H1 (cell line): ENCODE data around the gene TMEM187. TPM values are rescaled to one million over a fixed set of nuclear protein-coding genes. Genes with fewer than 3 reads are reported as not detected.

Source experiments
- CTCF ChIA-PET: fragments of 300-600 bp; sonication (Branson Sonifier 250); formaldehyde crosslinking; loops from one replicate; lab custom pipeline; 2021; ENCODE audit not compliant: partially characterized antibody; lab: Charles Lee
- POLR2A ChIA-PET: fragments of 300-600 bp; sonication (Branson Sonifier 250); formaldehyde crosslinking; loops from one replicate; lab custom pipeline; 2021; ENCODE audit warnings: inconsistent platforms; ENCODE audit not compliant: partially characterized antibody; lab: Charles Lee
- DNase-seq, 2 experiments: peaks; one replicate each; pipeline versions ENCODE4 v3.0.0 to v3.0.0-alpha.2; 2010 to 2022; ENCODE audit warnings: low spot score in 2 of 2, low read depth in 1 of 2, mixed read lengths in 1 of 2
- FAIRE-seq: peaks from 2 replicates; lab custom pipeline; 2011; peaks lifted over from hg19 to GRCh38; lab: Jason Lieb, UNC
- H2AFZ ChIP-seq: 2 replicates; pipeline ENCODE4 v1.8.1; 2012; ENCODE audit warnings: low read length, inconsistent platforms
- H2AK5ac ChIP-seq: 2 replicates; pipeline ENCODE4 v1.6.1; 2013; ENCODE audit warnings: low read depth, low read length
- H2BK120ac ChIP-seq: replicated peaks from 2 replicates; pipeline ENCODE3; 2013; ENCODE audit warnings: low read depth, low read length, inconsistent platforms
- H2BK12ac ChIP-seq: 2 replicates; pipeline ENCODE4 v1.6.1; 2013; ENCODE audit warnings: low read depth, low read length
- H2BK15ac ChIP-seq: 2 replicates; pipeline ENCODE4 v1.6.1; 2013; ENCODE audit warnings: low read length
- H2BK20ac ChIP-seq: 2 replicates; pipeline ENCODE4 v1.6.1; 2013; ENCODE audit warnings: low read length
- H2BK5ac ChIP-seq: 2 replicates; pipeline ENCODE4 v1.6.1; 2013; ENCODE audit warnings: low read depth, low read length
- H3K14ac ChIP-seq: 2 replicates; pipeline ENCODE4 v1.6.1; 2013; ENCODE audit warnings: inconsistent platforms; ENCODE audit not compliant: insufficient read length
- H3K18ac ChIP-seq: 2 replicates; pipeline ENCODE4 v1.6.1; 2013; ENCODE audit warnings: low read length; ENCODE audit errors: extremely low read depth
- H3K23ac ChIP-seq: 2 replicates; pipeline ENCODE4 v1.6.1; 2013; ENCODE audit warnings: inconsistent platforms; ENCODE audit not compliant: insufficient read length
- H3K23me2 ChIP-seq: 2 replicates; pipeline ENCODE4 v1.6.1; 2013; ENCODE audit warnings: low read depth, low read length
- H3K27ac ChIP-seq: 2 replicates; pipeline ENCODE4 v1.6.1; 2011; ENCODE audit warnings: low read depth, low read length, inconsistent platforms
- H3K27me3 ChIP-seq, 4 experiments: replicated peaks in 1 of 4; 1 replicate in 1 of 4; 2 replicates in 3 of 4; pipeline versions ENCODE4 v1.6.1 to v1.8.1; 2011 to 2013; ENCODE audit warnings: low read length in 3 of 4, mild to moderate bottlenecking in 3 of 4, inconsistent platforms in 2 of 4, mixed read lengths in 2 of 4, moderate library complexity in 1 of 4; ENCODE audit not compliant: control insufficient read depth in 3 of 4, insufficient read depth in 3 of 4; ENCODE audit errors: extremely low read depth in 1 of 4
- H3K36me3 ChIP-seq, 4 experiments: 2 replicates each; pipeline versions ENCODE4 v1.6.1 to v1.8.1; 2011 to 2013; ENCODE audit warnings: mild to moderate bottlenecking in 4 of 4, low read length in 3 of 4, moderate library complexity in 2 of 4, control low read depth in 1 of 4, inconsistent platforms in 1 of 4; ENCODE audit not compliant: insufficient read depth in 4 of 4, control insufficient read depth in 2 of 4
- H3K4ac ChIP-seq: replicated peaks from 2 replicates; pipeline ENCODE3; 2013; ENCODE audit warnings: low read length, low read depth, mixed read lengths, inconsistent platforms; ENCODE audit not compliant: insufficient read length
- H3K4me1 ChIP-seq, 4 experiments: replicated peaks in 1 of 4; 1 replicate in 1 of 4; 2 replicates in 3 of 4; pipeline versions ENCODE4 v1.6.1 to v1.8.1; 2011 to 2013; ENCODE audit warnings: low read length in 3 of 4, inconsistent platforms in 2 of 4, mixed read lengths in 1 of 4; ENCODE audit not compliant: insufficient read depth in 4 of 4, control insufficient read depth in 3 of 4
- H3K4me2 ChIP-seq, 2 experiments: 2 replicates each; pipeline versions ENCODE4 v1.6.1 to v1.8.1; 2011 to 2013; ENCODE audit warnings: low read depth in 2 of 2, low read length in 2 of 2, control low read depth in 1 of 2, inconsistent platforms in 1 of 2, mild to moderate bottlenecking in 1 of 2; ENCODE audit not compliant: insufficient read depth in 1 of 2
- H3K4me3 ChIP-seq, 4 experiments: fragments of 200-600, 300-600 bp in 1 of 4; sonication (generic), shearing (Covaris generic), sonication (Bioruptor Twin) in 1 of 4; 2 replicates each; pipeline versions ENCODE4 v1.5.1 to v1.8.1; 2011 to 2016; ENCODE audit warnings: low read length in 4 of 4, low read depth in 3 of 4, control low read depth in 2 of 4, inconsistent platforms in 2 of 4, mild to moderate bottlenecking in 2 of 4, mixed read lengths in 1 of 4, moderate library complexity in 1 of 4; ENCODE audit not compliant: insufficient read depth in 2 of 4; ENCODE audit errors: extremely low read depth in 1 of 4
- H3K56ac ChIP-seq: replicated peaks from 2 replicates; pipeline ENCODE3; 2013; ENCODE audit warnings: low read depth, mild to moderate bottlenecking, mixed read lengths, low read length, inconsistent platforms; ENCODE audit not compliant: insufficient read length
- H3K79me1 ChIP-seq: 2 replicates; pipeline ENCODE4 v1.6.1; 2013; ENCODE audit warnings: low read depth, low read length, control low read depth
- H3K79me2 ChIP-seq, 2 experiments: 2 replicates each; pipeline versions ENCODE4 v1.6.1 to v1.8.1; 2012 to 2013; ENCODE audit warnings: low read length in 2 of 2, mild to moderate bottlenecking in 2 of 2, inconsistent platforms in 1 of 2; ENCODE audit not compliant: insufficient read depth in 2 of 2, control insufficient read depth in 1 of 2
- H3K9ac ChIP-seq, 4 experiments: replicated peaks in 1 of 4; 1 replicate in 1 of 4; 2 replicates in 3 of 4; pipeline versions ENCODE4 v1.6.1 to v1.8.1; 2011 to 2013; ENCODE audit warnings: low read depth in 3 of 4, low read length in 3 of 4, control low read depth in 2 of 4, mild to moderate bottlenecking in 2 of 4, moderate library complexity in 2 of 4, inconsistent platforms in 1 of 4; ENCODE audit errors: extremely low read depth in 1 of 4
- H3K9me3 ChIP-seq, 2 experiments: 2 replicates each; pipeline versions ENCODE4 v1.6.1 to v1.8.1; 2012 to 2013; ENCODE audit warnings: mild to moderate bottlenecking in 2 of 2, moderate library complexity in 2 of 2, control low read depth in 1 of 2, inconsistent platforms in 1 of 2, low read depth in 1 of 2, low read length in 1 of 2, mixed read lengths in 1 of 2; ENCODE audit not compliant: insufficient read depth in 2 of 2
- H4K20me1 ChIP-seq, 2 experiments: replicated peaks in 1 of 2; 2 replicates each; pipeline versions ENCODE3 to v1.8.1; 2011 to 2013; ENCODE audit warnings: inconsistent platforms in 2 of 2, low read length in 2 of 2, mild to moderate bottlenecking in 1 of 2; ENCODE audit not compliant: insufficient read depth in 2 of 2, control insufficient read depth in 1 of 2
- H4K5ac ChIP-seq: 2 replicates; pipeline ENCODE4 v1.6.1; 2013; ENCODE audit warnings: low read length, low read depth, mixed read lengths, inconsistent platforms; ENCODE audit not compliant: insufficient read length
- H4K8ac ChIP-seq: 2 replicates; pipeline ENCODE4 v1.8.0; 2013; ENCODE audit warnings: mild to moderate bottlenecking, moderate library complexity, low read length, inconsistent platforms; ENCODE audit not compliant: insufficient read depth; ENCODE audit errors: extremely low read depth
- H4K91ac ChIP-seq: replicated peaks from 2 replicates; pipeline ENCODE3; 2013; ENCODE audit warnings: low read length, mixed read lengths, inconsistent platforms; ENCODE audit not compliant: insufficient read length
- CTBP2 ChIP-seq: IDR thresholded peaks from 2 replicates; pipeline ENCODE4 v1.7.0; 2011; ENCODE audit warnings: borderline replicate concordance, mild to moderate bottlenecking, moderate library complexity, mixed read lengths, low read length; ENCODE audit not compliant: insufficient read depth, insufficient read length
- GTF2F1 ChIP-seq: IDR thresholded peaks from 2 replicates; pipeline ENCODE4 v1.6.1; 2012; ENCODE audit warnings: low read depth, low read length, improper control_type of control experiment, borderline replicate concordance
- HDAC6 ChIP-seq: IDR thresholded peaks from one replicate; pipeline ENCODE4 v1.7.1; 2012; ENCODE audit warnings: low read depth, mild to moderate bottlenecking, inconsistent platforms, low read length, moderate library complexity
- NRF1 ChIP-seq: IDR thresholded peaks from 2 replicates; pipeline ENCODE4 v1.6.1; 2011; ENCODE audit warnings: mild to moderate bottlenecking, low read depth, low read length, improper control_type of control experiment
- POLR2A ChIP-seq, 2 experiments: IDR thresholded peaks; 1 replicate in 1 of 2; 2 replicates in 1 of 2; pipeline ENCODE4 v1.6.1; 2011; ENCODE audit warnings: low read depth in 2 of 2, low read length in 2 of 2, mild to moderate bottlenecking in 2 of 2; ENCODE audit errors: control extremely low read depth in 1 of 2
- POLR2AphosphoS5 ChIP-seq: IDR thresholded peaks from 2 replicates; pipeline ENCODE4 v1.6.1; 2011; ENCODE audit warnings: low read depth, low read length
- RAD21 ChIP-seq, 2 experiments: IDR thresholded peaks in 1 of 2; conservative IDR thresholded peaks in 1 of 2; 2 replicates each; pipeline ENCODE4 v1.6.1; 2011; ENCODE audit warnings: low read depth in 2 of 2, low read length in 2 of 2, improper control_type of control experiment in 1 of 2, inconsistent platforms in 1 of 2, mild to moderate bottlenecking in 1 of 2, moderate library complexity in 1 of 2
- RFX5 ChIP-seq: IDR thresholded peaks from 2 replicates; pipeline ENCODE4 v1.6.1; 2011; ENCODE audit warnings: low read depth, low read length, improper control_type of control experiment, borderline replicate concordance
- SAP30 ChIP-seq: fragments of 300-600 bp; sonication (generic); IDR thresholded peaks from 2 replicates; pipeline ENCODE4 v1.7.1; 2012; ENCODE audit warnings: low read length, moderate library complexity, mild to moderate bottlenecking, inconsistent platforms; ENCODE audit not compliant: insufficient read depth, insufficient replicate concordance
- SP1 ChIP-seq: IDR thresholded peaks from 2 replicates; pipeline ENCODE4 v1.6.1; 2011; ENCODE audit warnings: low read depth, low read length
- SP4 ChIP-seq: IDR thresholded peaks from 2 replicates; pipeline ENCODE4 v1.6.1; 2012; ENCODE audit warnings: low read length, inconsistent platforms
- SUZ12 ChIP-seq: fragments of 200-600 bp; sonication (generic); IDR thresholded peaks from 2 replicates; pipeline ENCODE4 v1.6.1; 2012; ENCODE audit warnings: mild to moderate bottlenecking, inconsistent platforms, low read length, moderate library complexity, mixed read lengths
- TAF7 ChIP-seq: optimal IDR thresholded peaks from 2 replicates; pipeline ENCODE3; 2011; ENCODE audit warnings: low read depth, mild to moderate bottlenecking, inconsistent platforms, low read length, moderate library complexity, borderline replicate concordance
- TBP ChIP-seq: IDR thresholded peaks from 2 replicates; pipeline ENCODE4 v1.6.1; 2011; ENCODE audit warnings: low read depth, low read length, improper control_type of control experiment
- TCF12 ChIP-seq: IDR thresholded peaks from 2 replicates; pipeline ENCODE4 v1.6.1; 2011; ENCODE audit warnings: low read depth, mild to moderate bottlenecking, low read length
- ZNF274 ChIP-seq: IDR thresholded peaks from 2 replicates; pipeline ENCODE4 v1.7.0; 2012; ENCODE audit warnings: low read length, borderline replicate concordance; ENCODE audit errors: extremely low read depth
- WGBS, 2 experiments: shearing (Covaris generic) in 1 of 2; methylation state at CpG; one replicate each; pipeline versions ENCODE4 v1.1.6 to v1.1.7; 2013 to 2015; ENCODE audit warnings: low lambda C conversion rate in 2 of 2, mixed read lengths in 2 of 2, inconsistent platforms in 1 of 2, low coverage in 1 of 2, missing lambda C conversion rate in 1 of 2; ENCODE audit not compliant: insufficient replicate concordance in 2 of 2, insufficient coverage in 1 of 2, insufficient read length in 1 of 2; ENCODE audit errors: extremely low coverage in 1 of 2, missing lambda C conversion rate in 1 of 2; 5-methylcytosine and 5-hydroxymethylcytosine counted together
- polyA plus RNA-seq, 7 experiments: library from polyadenylated mRNA; depleted of rRNA in 3 of 7; stranded (reverse) in 5 of 7; unstranded in 2 of 7; fragments of >200 nt in 5 of 7; fragments of 200-250 nt in 2 of 7; gene quantifications; 1 replicate in 5 of 7; 2 replicates in 1 of 7; 4 replicates in 1 of 7; pipeline versions ENCODE4 v1.2.1 to v1.2.3, GENCODE V29; 2011 to 2013; ENCODE audit warnings: missing spikeins in 2 of 7, mixed read lengths in 2 of 7
- total RNA-seq: library from RNA; stranded (reverse); fragmentation: NEBNext Ultra II Directional; extraction: Animal tissue kit (Norgen Biotek cat#: 25700); gene quantifications from 2 replicates; pipeline ENCODE4 v1.2.1, GENCODE V29; 2021

The TMEM187 gene
- total and polyA plus RNA-seq, 2 of the 8 experiments (the other 6 are each of a cell fraction or from before 2014, with no cell fraction given), result 5.0 to 14.5 TPM

- Histone ChIP-seq H3K23me2 (no peaks in the 10 kb centered on the region; the same call in 1 of the 2 replicates), H4K8ac (no peak overlapping the region), H3K27ac (no peak overlapping the region), H3K4ac (no peak overlapping the region), H3K27me3 (no peaks in the 10 kb centered on the region), H4K5ac (no peak overlapping the region), H3K9me3 (no peaks in the 10 kb centered on the region), H3K79me1 (no peaks in the 10 kb centered on the region), H3K9ac (no peak overlapping the region), H3K56ac (no peak overlapping the region), H3K4me2 (no peak overlapping the region), H2BK15ac (no peak overlapping the region), H2BK120ac (no peak overlapping the region), H4K91ac (no peak overlapping the region), H2BK5ac (no peak overlapping the region), H2BK12ac (no peak overlapping the region), H3K4me3 (no peak overlapping the region), H4K20me1 (no peaks in the 10 kb centered on the region), H3K79me2 (no peaks in the 10 kb centered on the region), H3K4me1 (no peaks in the 10 kb centered on the region), H3K14ac (no peak overlapping the region), H2AK5ac (no peak overlapping the region), H2BK20ac (no peak overlapping the region), H3K18ac (no peak overlapping the region), H3K36me3 (no peaks in the 10 kb centered on the region), H3K23ac (no peak overlapping the region), H2AFZ (no peak overlapping the region)
- ChIA-PET POLR2A (no interaction called here), CTCF (interaction anchor here (1.1 kb wide), 1 partner anchor 18 kb away, joined by 4 read pairs; no protein-coding TSS in a partner anchor)
- WGBS, 2 experiments, result 92% methylated on average over 8 of the region's 8 CpGs; no CpG with 5 or more reads in 1 of the 2 experiments
- DNase-seq (no peak), FAIRE-seq (no peak)
- TF ChIP-seq SUZ12, result no peak
- no peak for TF ChIP-seq TCF12
- no peak for TF ChIP-seq HDAC6
- TF ChIP-seq GTF2F1, result no peak
- TF ChIP-seq POLR2A (IDR thresholded peaks at IDR 0.05; ENCODE audit: control extremely low read depth in 1 of 2, low read depth in 2 of 2, low read length in 2 of 2), result no peak
- TF ChIP-seq NRF1, result no peak
- no peak for TF ChIP-seq RAD21 (IDR thresholded peaks at IDR 0.05 in 1 of 2, conservative IDR thresholded peaks at IDR 0.05 in 1 of 2; ENCODE audit: low read depth in 2 of 2, low read length in 2 of 2)
- TF ChIP-seq RFX5, result no peak
- TF ChIP-seq ZNF274, result no peak
- no peak for TF ChIP-seq SAP30
- TF ChIP-seq TBP, result no peak
- no peak for TF ChIP-seq TAF7
- no peak for TF ChIP-seq SP4
- no peak for TF ChIP-seq SP1
- TF ChIP-seq CTBP2, result no peak
- no peak for TF ChIP-seq POLR2AphosphoS5
Measured at GRCh38 chrX:153992180-153992579, 19.6 kb downstream of the TMEM187 start.
